SKM-1 (cell line): ENCODE data around the gene GRID2.

Experiments
- DNase-seq: peaks from one replicate; lab custom pipeline; 2025; ENCODE audit not compliant: unreplicated experiment; lab: John Stamatoyannopoulos, UW

The GRID2 gene

GRCh38 chr4:92952426-92952825 is 648.7 kb downstream of the GRID2 start:
- no peak for DNase-seq

DNA sequence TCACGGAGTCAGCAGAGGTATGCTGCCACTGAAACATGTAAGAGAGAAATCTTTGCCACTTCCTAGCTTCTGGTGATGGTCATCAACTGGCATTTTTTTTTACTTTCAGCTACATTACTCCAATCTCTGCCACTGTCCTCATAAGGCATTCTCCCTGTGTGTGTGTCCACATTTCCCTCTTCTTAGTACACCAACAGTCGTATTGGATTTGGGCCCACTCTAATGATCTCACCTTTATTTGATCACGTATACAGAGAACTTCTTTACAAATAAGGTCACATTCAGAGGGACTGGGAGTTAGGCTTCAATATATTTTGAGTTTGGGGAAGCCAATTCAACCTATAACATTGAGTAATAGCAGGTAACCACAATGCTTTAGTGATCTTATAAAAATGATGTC is 649.1 kb downstream of the GRID2 start:
- DNase-seq = no peak

GRCh38 chr4:92953462-92953861 is 649.7 kb downstream of the GRID2 start:
- no peak for DNase-seq

GRCh38 chr4:92961881-92962280 is 658.1 kb downstream of the GRID2 start:
- DNase-seq = no peak

DNA sequence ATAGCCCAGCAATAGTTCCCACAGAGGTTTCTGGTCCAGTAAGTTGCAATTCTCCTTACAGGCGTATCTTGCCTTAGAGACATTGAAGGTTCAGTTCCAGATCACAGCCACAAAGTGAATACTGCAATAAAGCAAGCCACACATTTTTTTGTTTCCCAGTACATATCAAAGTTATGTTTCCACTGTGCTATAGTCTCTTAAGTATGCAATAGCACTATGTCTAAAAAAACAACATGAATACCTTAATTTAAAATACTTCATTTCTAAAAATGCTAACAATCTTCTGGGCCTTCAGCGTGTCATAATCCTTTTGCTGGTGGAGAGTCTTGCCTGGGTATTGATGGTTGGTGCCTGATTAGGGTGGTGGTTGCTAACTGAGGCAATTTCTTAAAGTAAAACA is 659.1 kb downstream of the GRID2 start:
- DNase-seq = no peak

DNA sequence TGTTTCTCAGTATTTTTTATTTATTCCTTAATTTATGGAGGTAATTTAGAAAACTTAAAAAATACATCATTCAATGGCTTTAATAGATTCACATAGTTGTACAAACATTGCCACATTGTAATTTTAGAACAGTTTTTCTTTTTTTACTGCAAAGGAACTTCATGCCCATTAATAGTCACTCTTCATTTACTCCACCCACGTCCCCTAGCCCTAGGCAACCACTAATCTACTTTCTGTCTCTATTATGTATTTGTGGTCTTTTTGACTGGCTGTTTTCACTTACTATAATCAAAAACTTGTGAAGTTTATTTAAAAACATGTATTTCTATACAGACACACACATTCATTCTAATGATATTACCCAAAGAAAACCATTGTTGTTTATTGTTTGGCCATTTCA is 664.8 kb downstream of the GRID2 start:
- DNase-seq = no peak

GRCh38 chr4:92968996-92969395 is 665.2 kb downstream of the GRID2 start:
- DNase-seq = no peak

DNA sequence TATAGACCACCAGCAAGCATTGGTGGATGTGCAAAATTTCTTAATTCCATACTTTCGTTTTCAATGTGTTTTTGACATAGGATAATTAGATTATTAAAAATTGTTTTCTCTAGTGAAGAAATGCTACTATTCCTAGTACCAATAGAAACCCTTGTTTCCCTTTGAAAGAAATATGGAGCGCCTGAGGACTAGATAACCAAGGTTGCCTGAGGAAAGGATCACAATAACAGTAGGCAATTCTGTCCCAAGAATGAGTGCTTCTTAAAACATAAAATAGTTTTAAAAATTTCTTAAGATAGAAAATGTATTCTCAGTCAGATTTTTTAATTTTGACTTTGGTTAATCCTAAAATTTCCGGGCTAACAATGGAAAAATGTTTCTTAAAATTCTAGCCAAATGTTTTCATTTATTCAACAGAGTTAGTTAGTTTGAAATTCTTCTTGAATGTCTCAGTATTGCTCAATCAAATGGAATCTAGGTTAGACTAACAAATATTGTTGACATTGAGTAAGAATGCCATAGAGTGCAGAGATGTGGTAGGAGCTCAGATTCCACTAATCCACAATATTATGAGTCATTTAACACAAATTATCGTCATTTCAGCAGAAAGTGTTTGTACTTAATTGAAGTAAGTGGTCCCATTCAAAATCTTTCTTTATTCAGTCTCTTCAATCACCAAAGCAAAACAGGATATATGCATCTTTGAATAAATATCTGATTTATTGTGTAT is 666.0 kb downstream of the GRID2 start:
- DNase-seq = no peak

DNA sequence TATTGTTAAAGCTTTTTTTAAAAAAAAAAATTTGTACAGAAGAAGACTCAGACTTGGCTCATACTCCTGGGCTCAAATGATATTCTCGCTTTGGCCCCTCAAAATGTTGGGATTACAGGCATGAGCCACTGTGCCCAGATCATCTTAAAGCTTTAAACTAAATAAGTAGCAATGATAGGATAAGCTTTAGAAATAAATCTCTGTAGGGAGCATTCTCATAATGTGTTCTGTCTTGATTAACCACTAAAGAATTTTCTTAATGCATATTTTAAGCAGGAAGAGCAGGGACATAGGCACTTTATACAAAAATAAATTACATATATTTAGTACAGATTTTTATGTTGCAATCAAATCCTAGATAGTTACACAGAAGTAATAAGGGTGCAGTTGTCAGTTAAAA is 667.2 kb downstream of the GRID2 start:
- DNase-seq = no peak

DNA sequence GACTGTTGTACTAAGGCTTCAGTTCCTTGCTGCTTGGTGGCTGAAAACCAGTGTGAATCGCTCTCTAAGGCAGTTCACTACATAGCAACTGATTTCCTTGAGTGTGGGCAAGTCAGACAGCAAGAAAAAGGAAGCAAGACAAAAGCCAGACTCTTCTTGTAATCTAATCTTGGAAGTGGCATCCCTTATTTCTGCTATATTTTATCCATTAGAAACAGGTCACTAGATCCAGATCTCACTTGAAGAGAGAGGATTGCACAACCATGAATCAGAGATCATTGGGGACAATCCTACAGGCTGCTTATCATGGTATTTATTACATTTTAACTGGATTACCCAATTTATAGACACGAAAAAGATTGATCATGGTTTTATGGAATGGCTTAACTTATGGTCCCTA is 684.5 kb downstream of the GRID2 start:
- no peak for DNase-seq

GRCh38 chr4:92992758-92993157 is 689.0 kb downstream of the GRID2 start:
- DNase-seq = no peak

DNA sequence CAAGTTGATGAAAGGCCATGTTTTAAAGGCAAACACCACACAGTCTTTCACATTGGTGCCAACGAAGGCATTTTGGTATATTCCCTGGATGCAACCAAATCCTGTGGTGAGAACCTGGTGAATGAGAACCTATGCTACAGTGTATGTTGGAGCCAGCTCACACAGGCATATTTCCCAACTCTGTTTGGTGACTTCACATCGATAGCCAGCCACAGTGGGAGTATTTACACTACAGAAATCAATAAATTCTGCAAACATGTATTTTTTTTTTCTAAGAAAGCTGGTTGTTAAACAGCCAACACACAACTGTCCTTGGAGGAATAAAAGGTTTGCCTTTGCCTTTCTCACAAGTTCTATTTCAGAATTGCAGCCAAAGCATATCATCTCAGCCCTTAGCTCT is 691.0 kb downstream of the GRID2 start:
- DNase-seq = no peak

GRCh38 chr4:92996533-92996932 is 692.8 kb downstream of the GRID2 start:
- DNase-seq = no peak

- no peak for DNase-seq
These were observed 697.1 kb downstream of the GRID2 start for GRCh38 chr4:93000910-93001309.

DNA sequence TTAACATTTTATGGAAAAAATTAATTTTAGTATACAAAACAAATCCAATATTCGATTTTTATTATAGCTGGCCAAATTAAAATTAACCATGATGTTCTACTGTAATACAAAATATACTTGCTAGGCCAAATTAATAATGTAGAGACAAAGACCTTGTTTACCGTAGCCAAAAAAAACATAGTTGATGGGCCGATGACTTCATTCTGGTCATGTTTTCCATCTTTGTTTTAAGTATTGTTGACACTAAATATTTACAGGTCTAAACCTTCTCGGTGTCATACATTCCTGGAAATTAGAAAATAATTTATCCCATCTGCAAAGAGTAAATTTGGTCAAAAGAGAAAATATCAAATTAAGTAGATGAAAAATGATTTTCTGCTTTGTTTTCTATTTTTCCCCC is 698.5 kb downstream of the GRID2 start:
- no peak for DNase-seq

GRCh38 chr4:93016350-93016749 is 712.6 kb downstream of the GRID2 start:
- DNase-seq = no peak

DNA sequence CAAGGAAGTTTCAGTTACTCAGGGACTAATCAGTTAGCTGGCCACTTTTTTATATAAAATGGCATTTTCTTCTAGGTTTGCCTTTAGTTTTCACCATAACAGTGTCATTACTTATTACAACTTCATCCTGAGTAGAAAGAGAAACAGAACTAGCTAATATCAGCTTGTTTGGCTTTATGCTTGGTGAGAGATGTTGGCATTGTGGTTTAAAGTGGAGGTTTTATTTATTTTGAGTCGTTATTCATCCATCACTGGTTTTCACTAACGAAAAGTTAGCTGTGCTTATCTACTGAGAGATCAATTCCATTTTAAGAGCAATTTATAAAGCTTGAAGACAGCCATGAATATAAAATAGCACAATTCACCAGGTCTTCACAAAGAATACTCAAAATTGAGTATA is 714.5 kb downstream of the GRID2 start:
- no peak for DNase-seq

DNA sequence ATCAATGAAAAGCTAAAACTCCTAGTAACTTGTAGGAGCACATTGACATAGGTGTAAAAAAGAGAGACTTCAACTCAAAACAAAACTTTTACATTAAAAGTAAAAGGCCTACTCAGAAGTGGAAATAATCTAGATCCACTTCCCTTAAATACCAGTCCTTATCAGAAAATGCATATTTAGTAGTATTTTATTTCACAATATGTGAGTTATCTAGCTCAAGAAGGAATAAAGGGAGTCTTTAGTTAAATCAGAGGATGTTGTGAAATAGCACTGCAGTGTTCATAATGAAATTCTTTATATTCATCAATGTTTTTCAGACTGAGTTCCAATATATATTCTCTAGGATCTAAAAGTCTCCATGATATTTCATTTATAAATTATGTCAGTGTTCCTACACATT is 715.0 kb downstream of the GRID2 start:
- DNase-seq = no peak

GRCh38 chr4:93029769-93030168 is 726.0 kb downstream of the GRID2 start:
- no peak for DNase-seq

DNA sequence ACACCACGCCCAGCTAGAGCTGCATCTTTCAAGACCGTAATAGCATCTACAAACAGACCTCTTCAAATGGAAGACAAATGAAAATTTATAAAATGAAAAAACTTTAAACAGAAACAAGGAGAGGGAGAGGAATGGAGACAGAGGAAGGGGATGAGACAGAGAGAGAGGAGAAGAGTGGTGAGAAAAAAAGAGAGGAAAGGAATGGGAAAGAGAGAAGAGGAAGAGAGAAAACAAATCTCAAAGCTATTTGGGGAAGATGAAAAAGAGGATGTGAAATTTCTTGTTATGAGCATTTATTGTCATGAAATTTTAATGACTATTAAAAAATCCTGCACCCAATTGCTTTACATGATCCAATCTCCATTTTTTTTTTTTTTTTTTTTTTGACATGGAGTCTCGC is 726.9 kb downstream of the GRID2 start:
- no peak for DNase-seq

- DNase-seq = no peak
These were observed 727.8 kb downstream of the GRID2 start for GRCh38 chr4:93031431-93032098.

DNA sequence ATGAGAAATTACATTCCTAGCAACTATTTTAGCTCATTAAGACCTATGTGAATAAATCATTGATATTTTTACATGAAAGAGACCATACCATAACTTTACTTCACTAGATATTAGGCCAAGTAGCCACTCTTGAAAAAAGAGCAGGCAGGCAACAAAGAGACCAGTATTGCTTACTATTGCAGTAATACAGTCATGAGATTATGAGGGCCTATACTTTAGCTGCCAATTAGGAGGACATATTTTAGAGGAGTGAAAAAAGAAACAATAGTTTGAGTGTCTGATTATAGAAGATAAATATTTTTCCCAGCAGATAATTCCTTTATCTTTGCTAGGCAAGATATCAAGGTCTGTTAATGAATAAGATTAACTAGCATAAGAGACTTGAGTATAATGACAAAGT is 739.0 kb downstream of the GRID2 start:
- DNase-seq = no peak

- no peak for DNase-seq
These were observed 749.4 kb downstream of the GRID2 start for GRCh38 chr4:93053140-93053539.
